Stimulated activated CD8-positive, alpha-beta memory T cell treated with anti-CD3 and anti-CD28 coated beads, Interleukin-15, amount 100 ng/mL, for 4 hours (primary cell): ENCODE data around the gene ZNF331.
"Not testable (repeated sequence)": the region's sequence is repeated elsewhere in the genome, so short reads cannot be mapped to it uniquely, and the experiment has no call there.

Source experiments
- DNase-seq, 2 donors: peaks; one replicate each; pipeline ENCODE4 v3.0.0-alpha.2; 2020; ENCODE audit warnings: low read depth in 2 of 2

The ZNF331 gene

DNA sequence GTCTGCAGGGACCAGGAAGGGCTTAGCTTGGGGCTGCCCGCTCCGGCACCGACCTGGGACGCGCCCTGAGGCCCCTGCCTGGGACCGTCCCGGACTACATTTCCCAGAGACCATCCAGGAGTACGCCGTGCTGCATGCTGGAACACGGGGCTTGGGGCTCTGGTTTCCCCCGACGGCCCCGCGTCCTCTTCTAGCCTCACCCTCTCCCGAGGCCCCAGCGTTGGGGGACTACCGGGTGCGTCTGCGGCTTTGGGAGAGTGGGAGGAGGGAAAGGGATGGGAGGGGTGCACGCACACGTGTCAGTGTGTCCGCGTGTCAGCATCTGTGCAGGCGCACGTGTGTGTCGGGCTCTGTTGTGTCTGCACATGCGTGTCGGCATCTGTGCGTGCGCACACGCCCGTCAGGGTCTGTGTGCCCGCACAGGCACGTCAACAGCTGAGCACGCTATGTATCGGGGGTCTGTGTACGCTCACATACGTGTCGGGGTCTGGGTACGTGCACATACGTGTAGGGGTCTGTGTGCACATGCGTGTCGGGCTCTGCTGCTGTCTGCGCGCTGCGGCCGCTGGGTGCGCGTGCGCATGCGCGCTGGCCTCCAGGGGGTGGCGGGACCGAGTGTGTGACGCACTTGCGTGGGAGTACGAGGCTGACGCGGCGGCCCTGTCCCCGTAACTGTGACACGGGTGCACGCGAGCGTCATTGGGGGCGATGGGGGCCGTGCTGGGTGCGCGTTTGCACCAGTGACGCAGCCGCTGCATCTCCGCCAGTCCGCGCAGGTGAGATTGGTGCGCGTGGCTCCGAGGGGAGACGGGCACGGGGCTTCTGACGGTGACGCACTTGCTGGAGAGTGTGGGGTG is at the start of gene ZNF331:
TSS of gene ZNF331 (plus strand) at position 625 of the 857 bp plus-strand sequence. CDS start 31,232 bp downstream, outside the sequence.
- peak; percentile 84 to 86 for DNase-seq

DNA sequence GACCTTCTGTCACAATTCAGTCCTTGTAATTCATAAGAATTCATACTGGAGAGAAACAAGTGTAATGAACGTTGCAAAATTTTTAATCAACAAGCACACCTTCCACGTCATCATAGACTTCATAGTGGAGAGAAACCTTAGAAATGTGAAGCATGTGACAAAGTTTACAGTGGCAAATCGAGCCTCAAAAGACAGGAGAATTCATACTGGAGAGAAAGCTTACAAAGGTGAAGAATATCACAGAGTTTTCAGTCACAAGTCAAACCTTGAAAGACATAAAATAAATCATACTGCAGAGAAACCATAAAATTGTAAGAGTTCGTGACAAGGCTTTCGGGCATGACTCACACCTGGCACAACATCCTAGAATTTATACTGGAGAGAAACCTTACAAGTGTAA is 45.8 kb upstream of the ZNF331 start:
- no peak for DNase-seq

DNA sequence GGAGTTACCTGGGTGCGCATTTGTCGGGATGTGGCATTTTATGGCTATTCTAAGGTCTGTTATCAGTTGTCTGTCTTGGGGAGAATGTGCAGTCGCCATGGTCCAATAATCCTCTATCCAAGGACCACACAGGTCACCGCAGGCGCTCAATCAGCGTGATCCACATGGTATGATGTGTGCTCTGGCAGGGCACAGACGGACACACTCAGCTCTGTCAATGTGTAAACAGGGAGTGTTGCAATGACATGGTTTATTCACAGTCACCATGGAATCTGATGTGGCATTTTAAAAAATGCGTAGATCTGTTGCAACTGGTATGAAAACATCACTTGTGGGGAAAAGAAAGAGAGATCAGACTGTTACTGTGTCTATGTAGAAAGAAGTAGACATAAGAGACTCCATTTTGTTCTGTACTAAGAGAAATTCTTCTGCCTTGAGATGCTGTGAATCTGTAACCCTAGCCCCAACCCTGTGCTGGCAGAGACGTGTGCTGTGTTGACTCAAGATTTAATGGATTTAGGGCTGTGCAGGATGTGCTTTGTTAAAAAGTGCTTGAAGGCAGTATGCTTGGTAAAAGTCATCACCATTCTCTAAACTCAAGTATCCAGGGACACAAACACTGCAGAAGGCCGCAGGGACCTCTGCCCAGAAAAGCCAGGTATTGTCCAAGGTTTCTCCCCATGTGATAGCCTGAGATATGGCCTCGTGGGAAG is 40.5 kb upstream of the ZNF331 start:
- DNase-seq: not testable (repeated sequence)

DNA sequence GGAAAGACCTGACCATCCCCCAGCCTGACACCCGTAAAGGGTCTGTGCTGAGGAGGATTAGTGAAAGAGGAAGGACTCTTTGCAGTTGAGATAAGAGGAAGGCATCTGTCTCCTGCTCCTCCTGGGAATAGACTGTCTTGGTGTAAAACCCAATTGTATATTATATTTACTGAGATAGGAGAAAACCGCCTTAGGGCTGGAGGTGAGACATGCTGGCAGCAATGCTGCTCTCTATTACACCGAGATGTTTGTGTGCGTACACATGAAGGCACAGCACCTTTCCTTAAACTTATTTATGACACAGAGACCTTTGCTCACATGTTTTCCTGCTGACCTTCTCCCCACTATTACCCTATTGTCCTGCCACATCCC is 39.9 kb upstream of the ZNF331 start:
- DNase-seq: not testable (repeated sequence)

DNA sequence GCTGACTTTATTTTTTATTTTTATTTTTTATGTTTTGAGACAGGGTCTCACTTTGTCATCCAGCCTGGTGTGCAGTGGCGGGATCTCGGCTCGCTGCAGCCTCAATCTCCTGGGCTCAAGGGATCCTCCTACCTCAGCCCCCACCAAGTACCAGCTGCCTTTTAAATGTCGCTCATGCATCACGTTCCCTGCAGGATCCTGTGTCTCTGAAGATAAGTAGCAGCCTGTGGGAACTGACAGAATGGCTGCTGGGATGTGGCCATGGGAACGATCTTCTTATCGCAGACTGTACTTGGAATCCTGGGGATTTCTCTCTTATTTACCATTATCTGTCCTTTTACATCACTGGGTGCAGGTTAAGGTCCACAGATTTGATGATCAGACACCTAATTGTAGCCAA is 34.8 kb upstream of the ZNF331 start:
- DNase-seq: not testable (repeated sequence)

DNA sequence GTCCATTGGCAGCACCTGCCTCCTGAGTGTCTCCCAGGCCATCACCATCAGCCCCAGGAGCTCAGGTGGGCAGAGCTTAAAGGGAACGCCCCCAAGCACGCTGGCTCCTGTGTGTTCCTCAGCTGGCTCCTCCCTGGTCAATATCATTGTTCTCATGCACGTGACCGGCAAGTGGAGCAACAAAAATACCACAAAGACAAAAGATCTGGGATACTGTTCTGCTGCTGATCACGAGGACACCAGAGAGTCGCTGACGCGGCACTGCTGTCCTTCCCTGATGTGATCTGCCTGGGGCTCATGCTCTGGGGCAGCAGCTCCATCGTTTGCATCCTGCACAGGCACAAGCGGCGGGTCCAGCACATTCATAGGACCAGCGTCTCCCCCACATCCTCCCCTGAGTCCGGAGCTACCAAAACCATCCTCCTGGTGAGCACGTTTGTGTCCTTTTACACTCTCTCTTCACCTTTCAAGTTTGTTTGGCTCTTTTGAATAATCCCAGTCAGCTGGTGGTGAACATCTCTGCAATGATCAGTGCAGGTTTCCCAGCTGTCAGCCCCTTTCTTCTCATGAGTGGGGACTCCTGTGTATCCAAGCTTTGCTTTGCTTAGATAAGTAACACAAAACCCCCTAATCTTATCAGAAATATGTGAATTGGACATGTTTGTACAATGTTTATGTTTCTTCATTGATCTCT is 34.1 kb upstream of the ZNF331 start:
- not testable (repeated sequence) for DNase-seq

DNA sequence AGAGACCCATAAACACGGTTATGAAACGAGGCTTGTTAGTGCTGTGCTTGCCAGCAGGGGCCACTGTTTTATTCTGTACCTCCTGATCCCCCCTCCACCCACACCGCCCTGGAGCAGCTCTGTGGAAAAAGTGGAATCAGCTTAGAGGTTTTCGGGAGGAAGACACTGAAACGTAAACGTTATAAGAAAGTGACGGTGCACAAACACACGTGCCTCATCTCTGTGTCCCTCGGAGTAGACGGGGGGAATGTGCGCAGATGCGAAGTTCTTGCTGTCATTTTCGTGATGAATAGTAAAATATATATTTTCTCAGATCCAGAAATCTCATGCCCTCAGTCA is 33.6 kb upstream of the ZNF331 start:
- DNase-seq: not testable (repeated sequence)

DNA sequence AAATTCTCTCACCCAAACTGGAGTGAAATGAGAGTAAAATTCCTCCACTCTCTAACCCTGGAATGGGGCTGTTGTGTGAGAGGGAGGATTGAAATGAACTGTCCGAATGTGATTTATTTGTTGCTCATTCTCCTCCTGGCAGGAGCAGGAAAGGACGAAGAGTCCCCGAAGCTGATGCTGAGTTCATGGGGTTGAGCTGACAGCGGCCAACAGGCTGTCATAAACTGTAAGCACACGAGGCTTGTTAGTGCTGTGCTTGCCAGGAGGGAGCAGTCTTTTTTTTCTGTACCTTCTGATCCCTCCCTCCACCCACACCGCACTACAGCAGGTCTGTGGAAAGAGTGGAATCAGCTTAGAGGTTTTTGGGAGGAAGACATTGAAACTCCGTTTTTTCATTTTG is 33.1 kb upstream of the ZNF331 start:
- DNase-seq: no peak

DNA sequence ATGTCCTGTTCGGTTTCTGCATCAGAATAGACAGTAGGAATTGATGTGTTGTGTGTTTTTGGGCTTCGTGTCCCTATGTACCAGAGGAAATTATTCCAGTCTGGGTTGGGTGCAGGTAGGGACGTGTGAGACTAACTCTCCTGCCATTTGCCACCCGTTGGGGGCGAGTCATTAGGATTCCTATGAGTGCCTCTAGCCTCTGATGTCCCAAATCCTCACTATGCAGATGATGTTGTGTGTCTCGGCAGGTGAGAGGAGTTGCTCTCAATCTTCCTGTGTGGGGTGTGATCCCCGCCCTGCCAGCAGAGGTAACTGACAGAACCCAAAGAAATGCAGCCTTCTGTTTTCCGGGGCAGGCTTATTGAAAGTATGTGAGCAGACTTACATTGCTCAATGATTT is 31.2 kb upstream of the ZNF331 start:
- no peak for DNase-seq

DNA sequence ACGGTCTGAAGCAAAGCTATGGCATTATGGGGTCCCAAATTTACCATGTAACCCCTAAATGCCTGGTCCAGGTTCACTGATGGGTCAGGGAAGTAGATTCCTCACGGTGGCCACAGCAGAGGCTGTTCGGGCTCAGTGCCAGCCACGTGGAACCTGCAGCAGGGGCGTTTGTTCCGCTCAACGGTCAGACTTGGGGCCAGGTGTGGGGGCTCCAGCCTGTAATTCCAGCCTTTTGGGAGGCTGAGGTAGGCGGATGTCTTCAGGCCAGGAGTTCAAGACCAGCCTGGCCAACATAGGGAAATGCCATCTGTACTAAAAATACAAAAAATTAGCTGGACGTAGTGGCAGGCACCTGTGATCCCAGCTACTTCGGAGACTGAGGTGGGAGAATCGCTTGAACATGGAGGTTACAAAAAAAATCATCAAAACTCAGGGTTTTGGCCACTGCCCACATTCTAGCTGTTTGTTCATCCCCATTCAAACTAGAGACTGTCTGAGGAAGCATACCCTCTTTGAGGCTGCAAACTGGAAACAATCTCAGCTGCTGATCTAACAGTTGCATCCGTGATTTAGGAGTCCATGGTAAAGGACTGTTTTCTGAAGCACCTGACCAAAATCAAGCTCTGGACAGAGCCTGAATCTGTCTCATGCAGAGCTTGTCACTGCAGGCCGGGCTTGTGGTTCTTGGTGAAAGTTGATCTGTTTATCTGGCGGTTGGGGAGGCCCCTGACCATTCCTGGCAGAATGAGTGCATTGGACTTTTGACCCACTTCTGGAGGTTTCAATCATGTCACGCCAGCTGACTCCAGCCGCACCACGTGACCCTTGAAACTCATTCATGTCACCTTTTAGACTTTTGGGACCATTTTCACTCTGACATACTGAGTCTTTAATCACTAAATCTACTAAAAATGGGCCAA is 30.2 kb upstream of the ZNF331 start:
- DNase-seq: no peak

DNA sequence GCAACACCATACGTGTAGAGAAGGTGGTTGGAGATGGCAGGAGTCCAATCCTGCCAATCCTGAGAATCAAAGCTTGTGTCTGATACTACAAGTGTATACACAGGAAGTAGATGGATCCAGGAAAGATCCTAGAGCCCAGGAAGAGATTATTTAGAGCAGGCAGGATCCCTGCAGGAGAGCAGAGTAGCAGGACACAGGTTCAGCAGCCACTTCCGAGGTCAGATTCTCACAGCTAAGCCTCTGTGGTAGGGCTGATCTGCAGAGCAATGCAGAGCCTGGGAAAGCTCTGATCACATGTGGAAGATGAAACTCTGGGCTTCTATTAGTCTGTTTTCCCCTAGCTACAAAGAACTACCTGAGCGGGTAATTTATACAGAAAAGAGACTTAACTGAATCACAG is 28.5 kb upstream of the ZNF331 start:
- DNase-seq: no peak

DNA sequence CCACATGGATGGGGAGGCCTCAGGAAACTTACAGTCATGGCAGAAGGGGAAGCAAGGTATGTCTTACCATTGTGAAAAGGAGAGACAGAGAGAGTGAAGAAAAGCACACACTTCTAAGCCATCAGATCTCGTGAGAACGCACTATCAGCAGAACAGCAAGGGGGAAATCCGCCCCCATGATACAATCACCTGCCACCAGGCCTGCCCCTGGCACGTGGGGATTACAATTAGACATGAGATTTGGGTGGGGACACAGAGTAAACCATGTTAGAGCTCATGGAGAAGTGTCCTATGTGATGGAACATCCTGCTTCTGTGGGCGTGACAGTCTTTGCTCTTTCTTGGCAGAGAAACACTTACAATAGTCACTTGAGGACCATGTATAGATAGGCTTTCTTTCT is 28.1 kb upstream of the ZNF331 start:
- no peak for DNase-seq

DNA sequence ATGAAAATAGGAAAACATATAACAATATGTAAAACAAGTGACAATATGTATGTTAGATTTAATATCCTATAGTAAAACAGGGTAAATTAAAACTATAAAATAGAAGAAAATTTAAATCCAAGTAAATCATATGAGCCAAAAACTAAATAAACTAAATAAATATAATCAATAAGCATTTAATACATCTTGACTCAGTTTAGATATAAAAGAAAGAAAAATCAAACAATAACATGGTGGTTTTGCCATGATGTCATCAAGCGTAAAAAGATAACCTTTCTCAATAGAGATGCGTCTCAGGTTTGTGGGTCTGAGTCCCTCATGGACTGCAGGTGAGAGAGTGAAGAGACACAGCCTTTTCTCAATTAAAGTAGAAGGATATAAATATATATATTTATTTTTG is 26.6 kb upstream of the ZNF331 start:
- no peak for DNase-seq

DNA sequence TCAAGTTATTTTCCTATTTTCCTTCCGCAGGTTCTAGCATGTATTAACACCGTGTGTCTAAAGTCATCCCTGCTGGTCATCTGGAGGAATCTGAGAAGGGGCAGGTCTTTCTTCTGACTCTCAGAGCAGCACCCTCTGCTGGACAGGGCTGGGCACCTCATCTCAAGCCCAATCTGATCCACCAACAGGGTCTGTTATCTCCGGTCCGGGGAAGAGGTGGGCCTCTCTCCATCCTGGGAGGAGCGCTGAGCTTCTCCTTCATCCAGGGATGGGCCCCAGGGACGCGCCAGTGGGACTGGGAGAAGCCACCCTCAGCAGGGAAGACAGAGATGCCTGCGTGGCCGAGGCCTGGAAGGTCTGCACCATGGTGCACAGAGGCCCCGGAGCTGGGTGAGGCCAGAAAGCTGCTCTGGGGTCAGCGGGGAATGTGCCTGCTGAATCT is 26.0 kb upstream of the ZNF331 start:
- peak; percentile 2 to 27 for DNase-seq

DNA sequence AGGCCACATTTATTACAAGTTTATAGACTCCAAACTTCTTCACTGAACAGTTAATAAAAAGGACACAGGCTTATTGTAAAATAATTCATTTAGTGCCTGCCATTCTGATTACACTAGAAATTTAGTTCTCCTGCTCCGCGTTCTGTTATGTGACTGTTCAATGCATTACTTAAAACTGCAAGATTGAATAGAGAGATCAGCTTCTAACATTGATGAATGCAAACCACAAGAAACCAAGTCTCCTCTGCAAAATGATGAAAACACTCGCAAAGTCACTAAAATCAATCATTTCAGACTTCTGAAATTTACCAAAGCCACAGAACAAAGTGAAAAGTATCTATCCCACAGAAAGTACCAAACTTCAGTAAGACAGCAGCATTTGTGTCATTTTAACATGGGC is 22.9 kb upstream of the ZNF331 start:
- not testable (repeated sequence) for DNase-seq

DNA sequence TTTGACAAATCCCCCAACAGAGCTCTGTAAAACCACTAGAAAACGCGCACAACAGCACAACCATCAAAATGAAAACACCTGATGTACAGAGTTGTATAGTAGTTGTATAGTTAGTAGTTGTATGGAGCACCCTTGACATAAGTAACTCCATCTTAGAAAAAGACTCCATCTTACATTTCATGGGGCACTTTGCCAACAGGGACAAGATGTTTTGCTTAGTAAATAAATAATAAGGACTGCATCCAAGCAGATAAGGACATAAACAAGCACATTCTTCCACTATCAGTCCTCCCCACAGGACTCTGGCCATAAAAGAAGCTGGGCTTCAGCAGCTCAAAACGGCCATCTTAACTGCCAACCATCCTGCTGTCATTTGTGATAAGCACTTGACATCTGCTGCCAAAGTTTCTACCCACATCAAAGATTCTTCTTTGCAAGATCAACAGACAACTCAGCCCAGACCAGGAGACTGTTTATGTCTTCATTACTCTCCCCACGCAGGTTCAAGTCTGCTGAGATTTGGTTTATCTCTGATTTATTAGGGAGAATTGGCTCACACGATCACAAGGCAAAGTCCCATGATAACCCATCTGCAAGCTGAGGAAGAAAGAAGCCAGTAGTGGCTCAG is 20.7 kb upstream of the ZNF331 start:
- no peak for DNase-seq

DNA sequence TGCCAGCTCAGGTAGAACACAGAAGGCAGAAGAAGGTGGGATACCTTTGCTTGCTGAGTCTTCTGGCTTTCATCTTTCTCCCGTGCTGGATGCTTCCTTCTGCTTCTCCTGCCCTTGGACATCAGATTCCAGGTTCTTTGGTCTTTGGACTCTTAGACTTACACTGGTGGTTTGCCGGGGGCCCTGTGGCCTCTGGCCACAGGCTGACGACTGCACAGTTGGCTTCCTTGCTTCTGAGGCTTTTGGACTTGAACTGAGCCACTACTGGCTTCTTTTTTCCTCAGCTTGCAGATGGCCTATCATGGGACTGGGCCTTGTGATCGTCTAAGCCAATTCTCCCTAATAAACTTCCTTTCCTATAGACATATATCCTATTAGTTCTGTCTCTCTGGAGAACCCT is 19.8 kb upstream of the ZNF331 start:
- no peak for DNase-seq

DNA sequence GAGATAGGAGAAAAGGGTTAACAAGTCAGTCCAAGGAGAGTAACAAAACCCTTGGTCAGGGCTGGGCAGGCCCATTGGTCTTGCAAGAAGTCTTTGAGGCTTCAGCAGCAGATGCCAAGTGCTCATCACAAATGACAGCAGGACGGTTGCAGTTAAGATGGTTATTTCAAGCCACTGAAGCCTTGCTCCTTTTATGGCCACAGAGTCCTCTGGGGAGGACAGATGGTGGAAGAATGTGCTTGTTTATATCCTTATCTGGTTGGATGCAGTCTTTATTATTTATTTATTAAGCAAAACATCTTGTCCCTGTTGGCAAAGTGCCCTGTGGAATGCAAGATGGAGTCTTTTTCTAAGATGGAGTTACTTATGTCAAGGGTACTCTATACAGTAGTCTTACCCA is 19.2 kb upstream of the ZNF331 start:
- DNase-seq: no peak

DNA sequence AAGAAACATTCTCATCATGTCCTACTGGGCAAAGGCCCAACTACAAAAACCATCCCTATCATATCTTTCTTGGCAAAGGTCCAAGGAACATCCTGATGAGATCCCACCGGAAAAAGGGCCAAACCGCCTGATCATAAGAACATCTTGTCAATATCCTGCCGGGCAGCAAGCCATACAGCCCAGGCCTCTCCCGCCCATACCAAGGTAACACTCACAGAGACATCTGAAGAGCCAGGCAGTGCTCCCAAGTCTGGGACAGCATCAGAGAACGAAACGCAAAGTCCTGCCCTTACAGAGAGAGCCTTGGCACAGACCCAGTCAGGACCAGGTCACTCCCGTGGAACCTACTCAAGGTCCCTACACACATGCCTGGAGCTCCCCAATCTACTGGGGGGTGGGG is 18.5 kb upstream of the ZNF331 start:
- DNase-seq: no peak

DNA sequence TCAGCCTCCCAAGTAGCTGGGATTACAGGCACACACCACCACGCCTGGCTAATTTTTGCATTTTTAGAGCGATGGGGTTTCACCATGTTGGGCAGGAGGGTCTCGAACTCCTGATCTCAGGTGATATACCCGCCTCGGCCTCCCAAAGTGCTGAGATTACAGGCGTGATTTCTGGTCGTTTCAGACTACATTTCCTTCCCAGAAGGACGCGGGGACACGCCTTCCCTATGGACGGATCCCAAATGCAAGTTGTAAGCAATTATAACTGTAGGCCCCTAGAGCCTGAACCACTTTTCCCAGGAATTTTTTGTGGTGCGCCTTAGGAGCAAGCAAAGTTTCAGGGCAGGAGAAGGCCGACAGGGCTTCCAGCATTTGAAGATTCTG is 17.8 kb upstream of the ZNF331 start:
- DNase-seq: no peak
